ENCODE data around the gene TMEM119.
"Not testable (repeated sequence)": the region's sequence is repeated elsewhere in the genome, so short reads cannot be mapped to it uniquely, and the experiment has no call there.

Gene TMEM119

DNA sequence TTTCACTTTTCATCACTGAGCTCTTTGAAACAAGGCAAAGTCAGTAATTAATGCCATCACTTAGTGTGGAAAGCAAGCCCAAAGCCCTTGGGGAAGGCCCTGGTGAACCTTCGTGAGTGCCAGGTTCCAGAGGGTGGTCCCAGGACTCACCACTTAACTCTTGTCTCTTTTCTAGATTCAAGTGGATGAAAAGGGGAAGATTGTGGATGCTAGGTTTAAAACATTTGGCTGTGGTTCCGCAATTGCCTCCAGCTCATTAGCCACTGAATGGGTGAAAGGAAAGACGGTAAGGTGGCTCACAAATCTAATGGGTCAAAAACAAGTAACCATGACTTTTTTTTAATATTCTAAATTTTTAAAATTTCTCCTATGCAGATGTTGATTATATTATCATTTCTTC lies 32.7 kb downstream of the TMEM119 start:
- DNase-seq (ENCODE audit: low spot score), result no peak

DNA sequence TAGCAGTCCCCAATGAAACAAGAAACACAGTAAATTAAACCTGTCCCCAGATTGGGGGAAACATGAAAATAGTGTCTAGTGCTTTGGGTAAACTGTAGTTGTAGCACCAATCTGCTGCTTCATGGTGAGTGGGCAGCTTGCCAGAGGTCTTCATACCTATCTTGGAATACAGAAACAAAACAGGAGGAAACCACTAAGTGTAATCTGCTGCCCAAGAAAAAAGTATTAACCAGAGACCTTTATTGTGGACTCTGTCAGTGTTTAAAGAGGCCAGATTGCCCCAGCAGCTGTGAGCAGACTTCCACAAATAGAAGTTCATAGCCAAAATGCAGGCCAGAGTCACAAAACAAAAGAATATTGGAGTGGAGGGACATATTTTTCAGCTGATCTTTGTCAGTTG lies 33.2 kb downstream of the TMEM119 start:
- DNase-seq (ENCODE audit: low spot score), result no peak

DNA sequence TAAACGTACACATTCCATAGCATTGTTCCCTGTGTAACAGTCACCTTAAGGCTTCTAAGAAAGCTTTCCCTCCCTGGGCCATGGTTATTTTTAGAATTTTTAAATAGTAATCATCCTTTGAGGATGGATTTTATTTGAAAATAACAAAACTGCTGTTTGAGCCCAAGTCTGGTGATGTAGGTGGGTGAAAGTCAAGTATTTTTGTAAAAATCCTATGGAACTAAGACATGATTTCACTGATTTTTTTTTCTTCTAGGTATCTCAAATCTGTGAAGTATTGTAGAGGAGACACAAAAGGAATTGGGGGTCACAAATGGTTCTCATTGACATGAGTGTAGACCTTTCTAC lies 34.1 kb downstream of the TMEM119 start:
- DNase-seq (ENCODE audit: low spot score), result no peak

DNA sequence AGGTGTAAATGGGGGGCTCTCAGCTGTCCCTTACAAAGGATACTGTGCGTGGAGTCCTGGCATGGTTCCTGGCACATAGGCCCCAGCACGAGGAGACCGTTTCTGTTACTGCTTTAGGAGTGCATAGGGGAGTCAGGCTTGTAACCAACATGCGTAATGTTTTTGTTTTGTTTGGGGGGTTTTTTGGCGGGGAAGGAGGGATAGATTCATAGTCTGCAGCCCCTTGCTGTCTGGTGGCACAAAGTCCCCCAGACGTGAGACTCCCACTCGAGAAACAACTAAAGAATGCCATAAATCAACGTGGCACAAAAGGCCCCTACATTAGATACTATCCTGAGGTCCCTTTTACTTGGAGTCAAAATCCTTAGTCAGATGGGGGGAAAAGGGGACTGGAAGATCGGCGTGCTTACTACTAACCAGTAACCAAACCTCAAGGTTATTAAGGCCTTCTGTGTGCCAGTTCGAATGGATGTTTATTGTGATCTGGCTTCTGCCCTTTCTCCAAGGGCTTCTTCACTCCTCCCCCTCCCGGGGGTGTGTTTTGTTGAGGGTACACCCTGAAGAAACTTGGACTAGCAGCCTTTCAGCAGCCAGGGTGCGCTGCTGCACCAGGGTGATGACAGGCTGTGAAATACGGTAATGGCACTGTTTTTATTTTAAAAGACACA lies 34.6 kb downstream of the TMEM119 start:
- DNase-seq (ENCODE audit: low spot score), result peak; percentile 98

DNA sequence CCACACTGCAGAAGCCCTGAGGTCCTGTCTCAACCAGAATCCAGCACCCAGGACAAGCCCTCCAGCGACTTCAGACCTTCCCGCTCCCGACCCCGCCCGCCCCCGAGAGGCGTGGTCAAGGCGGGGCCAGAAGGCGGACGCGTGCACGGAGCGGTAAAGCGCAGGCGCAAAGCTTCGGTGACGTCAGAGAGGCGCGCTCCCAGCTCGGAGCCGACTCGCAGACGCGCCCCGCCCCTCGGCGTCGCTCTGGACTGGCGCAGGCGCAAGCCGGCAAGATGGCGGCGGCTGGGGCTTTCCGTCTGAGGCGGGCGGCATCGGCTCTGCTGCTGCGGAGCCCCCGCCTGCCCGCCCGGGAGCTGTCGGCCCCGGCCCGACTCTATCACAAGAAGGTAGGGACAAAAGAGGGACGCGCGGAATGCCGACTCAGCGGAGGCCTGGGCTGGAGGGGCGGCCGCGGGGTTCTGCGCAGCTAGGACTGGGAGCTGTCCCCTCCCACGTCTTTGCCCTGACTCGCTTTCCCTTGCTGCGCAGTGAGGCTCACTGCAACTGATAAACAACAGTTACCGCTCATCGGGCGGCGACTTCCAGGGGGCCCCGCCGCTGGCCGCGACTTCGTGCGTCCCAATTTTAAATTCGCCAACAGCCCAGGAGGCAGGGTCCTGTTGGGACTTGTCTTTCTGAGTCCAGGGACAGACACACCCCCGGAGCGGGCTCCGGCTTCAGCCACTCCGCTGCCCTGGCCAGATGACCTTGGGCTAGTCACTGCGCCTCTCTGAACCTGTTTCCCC lies 35.3 kb downstream of the TMEM119 start, which contains the start of gene ISCU:
Gene ISCU, plus strand, starts transcription at position 249 of the 788 bp plus-strand sequence. Its CDS starts 27 bp downstream, at position 276.
- DNase-seq (ENCODE audit: low spot score), result peak; percentile 98

DNA sequence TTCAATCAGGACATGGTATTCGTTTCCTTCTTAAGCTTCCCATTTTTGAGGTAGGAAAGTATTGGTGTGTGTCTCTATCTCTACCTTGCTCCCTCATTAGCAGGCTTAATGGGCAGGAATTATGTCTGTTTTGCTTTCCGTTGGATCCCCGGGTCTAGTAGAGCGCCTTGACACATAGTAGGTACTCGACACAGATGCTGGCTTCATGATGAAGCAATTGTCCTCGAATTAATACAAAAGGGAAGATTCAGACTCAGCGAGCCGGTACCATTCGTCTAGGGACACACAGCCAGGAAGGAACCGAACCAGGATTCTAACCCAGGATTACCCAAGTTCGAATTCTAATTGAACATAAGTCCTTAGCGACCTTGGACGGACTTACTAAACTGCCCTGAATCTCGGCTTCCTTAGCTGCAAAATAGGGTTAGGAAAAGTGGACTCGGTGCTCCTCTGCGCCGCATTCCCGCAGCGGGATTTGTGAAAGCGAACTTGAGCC lies 36.0 kb downstream of the TMEM119 start:
- no peak for DNase-seq (ENCODE audit: low spot score)

DNA sequence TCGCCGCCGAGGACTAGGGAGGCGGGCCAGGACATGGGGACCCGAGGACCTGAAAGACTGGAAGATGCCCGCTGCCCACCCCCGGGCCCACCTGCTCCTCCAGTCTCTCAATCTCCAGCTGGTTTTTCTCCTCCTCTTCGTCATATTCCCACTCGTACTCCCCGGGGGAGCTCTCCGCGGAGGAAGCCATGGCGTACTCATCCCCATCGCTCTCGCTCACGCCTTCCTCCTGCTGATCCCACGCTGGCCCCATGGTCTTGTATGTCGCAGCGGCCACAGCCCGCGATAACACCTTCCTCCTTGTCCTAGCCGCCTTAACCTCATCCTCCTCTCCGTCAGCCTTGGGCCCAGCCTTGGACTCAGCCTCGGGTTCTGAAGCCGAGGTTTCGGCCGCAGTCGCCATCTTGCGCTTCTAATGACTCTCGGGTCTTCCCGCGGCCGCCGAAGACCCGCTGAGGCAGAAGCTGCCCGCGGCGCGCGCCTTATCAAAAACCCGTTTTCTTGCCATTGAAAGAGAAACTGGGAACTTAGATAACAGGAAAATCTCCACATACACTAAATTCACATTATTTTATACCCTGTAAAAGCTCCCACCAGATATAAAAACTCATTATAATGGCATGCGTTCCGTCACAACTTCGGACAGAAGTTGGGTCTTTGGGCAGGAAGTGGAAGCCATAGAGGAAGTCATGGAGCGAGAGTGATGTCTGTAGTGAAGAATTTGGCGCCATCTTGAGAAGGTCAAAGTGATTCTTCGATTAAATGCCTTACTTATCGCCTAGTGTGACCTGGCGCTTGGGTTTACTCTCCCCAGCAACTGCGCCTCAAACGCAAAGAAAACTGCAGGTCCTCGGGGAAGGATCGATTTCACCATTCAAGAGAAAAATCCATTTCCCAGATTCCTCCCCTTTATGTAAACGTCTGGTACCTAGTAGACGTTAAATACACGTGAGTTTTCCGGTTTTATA lies 36.8 kb downstream of the TMEM119 start, which contains the start of gene SART3:
Gene SART3, minus strand, starts transcription at position 422 of the 968 bp plus-strand sequence. Its CDS starts 19 bp downstream, at position 403.
- peak; percentile 96 for DNase-seq (ENCODE audit: low spot score)

DNA sequence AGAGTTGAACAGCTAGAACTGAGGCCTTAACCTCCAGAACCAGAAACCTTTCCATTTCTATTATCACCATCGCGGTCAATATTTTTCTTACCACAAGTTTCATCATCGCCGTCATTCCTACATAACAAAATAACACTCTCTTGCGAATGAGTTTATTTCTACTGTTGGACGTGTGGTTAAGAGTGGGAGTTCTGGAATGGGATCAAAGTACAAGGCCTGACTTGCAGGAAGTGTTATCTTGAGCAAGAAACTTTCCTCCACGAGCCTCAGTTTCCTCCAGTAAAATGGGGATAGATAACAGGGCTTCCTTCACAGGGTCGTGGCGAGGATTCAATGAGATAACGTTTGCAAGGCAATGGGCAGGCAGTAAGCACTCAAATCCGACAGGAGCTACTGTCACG lies 37.6 kb downstream of the TMEM119 start:
- peak; percentile 52 for DNase-seq (ENCODE audit: low spot score)

DNA sequence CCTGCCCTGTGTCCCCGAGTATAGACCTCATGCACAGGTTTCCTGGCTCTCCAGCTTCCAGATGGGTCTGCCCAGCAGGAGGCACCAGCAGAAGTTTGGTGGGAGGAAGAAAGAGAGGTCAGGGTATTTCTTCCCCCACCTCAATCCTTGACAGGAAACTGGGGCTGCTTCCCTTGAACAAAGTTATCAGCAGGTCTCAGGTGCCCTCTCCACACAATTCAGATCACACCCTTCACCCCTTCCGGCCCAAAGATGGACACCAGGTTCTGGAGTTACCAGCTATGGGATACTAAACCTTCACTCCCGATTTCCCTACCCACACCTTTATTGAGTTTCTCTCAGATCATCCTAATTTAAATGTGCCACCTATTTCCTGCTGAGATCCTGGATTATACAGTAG lies 38.1 kb downstream of the TMEM119 start:
- peak; percentile 30 for DNase-seq (ENCODE audit: low spot score)

DNA sequence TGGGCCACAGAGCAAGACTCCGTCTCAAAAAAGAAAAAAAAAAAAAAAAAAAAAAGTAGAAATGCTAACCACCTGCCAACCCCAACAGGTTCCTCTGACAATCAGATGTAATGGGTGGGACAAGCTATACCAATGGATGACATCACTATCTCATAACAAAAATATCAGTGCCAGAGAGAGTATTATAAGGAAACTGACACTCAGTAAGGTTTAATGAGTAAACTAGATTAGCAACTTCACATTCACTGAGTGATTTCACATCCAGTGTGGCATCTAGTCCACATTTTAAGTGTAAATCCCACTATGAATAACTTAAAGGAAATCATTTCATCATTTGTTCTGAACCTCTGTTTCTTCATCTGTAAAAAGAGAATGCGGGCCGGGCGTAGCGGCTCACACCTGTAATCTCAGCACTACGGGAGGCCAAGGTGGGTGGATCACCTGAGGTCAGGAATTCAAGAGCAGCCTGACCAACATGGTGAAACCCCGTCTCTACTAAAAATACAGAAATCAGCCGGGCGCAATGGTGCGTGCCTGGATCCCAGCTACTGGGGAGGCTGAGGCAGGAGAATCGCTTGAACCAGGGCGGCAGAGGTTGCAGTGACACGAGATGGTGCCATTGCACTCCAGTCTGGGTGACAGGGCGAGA lies 38.8 kb downstream of the TMEM119 start:
- no peak for DNase-seq (ENCODE audit: low spot score)

DNA sequence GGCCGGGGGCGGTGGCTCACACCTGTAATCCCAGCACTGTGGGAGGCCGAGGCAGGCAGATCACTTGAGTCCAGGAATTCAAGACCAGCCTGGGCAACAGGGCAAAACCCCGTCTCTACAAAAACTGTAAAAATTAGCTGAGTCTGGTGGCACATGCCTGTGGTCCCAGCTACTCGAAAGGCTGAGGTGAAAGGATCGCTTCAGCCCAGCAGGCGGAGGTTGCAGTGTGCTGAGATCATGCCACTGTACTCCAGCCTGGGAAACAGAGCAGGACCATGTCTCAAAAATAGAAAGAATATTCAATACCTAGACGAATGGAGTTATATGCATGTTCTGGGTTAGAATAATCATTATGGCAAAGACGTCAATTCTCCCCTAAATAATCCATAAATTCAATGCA lies 42.5 kb downstream of the TMEM119 start:
- DNase-seq (ENCODE audit: low spot score), result not testable (repeated sequence)

DNA sequence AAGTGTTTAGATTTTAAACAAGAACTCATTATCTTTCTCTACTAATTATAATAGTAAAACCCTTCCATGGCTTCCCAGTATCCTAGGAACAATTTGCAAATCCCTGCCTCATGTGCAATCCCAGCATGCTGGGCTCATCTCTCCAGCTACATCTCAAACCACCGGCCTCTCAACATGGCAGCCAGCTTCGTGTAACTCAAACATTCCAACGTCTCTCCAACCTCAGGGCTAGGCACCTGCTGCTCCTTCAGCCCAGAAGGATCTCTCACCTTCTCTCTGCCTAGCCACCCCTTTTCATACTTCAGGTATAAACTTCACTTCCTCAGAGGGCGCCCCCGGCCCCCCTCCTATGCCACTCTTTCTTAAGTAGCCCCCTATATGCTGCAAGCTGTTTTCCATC lies 44.1 kb downstream of the TMEM119 start:
- DNase-seq (ENCODE audit: low spot score), result no peak

DNA sequence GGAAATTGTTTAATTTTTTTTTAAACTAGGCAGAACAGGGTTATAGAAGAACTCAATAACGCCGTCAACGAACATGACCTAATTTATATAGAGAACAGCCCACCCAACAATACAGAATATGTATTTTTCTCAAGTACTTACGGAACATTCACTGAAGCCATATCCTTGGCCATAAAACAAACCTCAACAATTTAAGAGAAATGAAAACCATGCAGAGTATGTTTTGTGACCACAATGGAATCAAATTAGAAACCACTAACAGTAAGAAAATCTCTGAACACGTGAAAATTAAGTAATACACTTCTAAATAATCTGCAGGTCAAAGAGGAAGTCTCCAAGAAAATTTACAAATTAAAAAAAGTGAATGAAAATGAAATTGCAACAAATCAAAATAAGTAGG lies 46.3 kb downstream of the TMEM119 start:
- no peak for DNase-seq (ENCODE audit: low spot score)

DNA sequence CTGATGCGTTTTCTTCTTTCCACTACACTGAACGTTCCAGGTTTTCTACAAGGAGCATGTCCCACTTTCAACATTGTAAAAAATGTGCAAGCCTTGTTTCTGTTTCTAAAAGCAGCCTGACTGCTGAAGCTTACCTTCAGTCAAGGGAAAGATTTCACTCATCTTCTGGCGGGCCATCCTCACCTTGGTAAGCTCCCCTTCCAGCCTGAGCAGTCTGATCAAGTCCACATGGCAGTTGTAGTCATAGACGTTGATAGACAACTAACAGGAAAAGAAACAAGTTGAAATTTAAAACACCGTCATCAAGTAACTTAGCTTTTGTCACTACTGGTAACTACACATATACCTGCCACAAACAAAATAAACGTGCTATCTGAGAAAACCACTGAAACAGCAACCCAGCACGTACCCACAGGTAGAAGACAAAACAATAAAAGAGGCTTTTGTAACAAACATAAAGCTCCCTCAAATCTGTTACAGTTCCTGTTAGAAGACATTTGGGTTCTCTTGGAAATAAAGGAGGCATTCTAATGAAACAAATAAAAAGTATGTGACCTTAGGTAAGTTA lies 48.8 kb downstream of the TMEM119 start:
- no peak for DNase-seq (ENCODE audit: low spot score)

DNA sequence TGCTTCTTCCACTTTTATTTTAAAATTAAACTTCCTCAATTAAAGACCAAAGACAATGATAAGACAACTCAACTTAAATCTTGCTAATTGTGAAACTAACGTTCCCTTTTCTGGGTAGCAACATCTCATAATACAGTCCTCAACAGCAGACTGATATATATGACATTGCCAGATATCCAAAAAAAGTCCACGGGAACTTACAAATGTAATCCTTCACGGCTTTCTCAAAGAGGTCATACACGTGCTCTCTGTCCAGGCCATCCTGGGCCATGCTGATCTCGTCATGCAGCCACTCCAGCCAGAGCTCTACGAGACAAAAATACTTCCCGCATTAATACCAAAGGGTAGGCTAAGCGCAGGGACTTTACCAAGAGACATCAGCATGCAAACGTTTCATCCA lies 50.2 kb downstream of the TMEM119 start:
- DNase-seq (ENCODE audit: low spot score), result no peak

DNA sequence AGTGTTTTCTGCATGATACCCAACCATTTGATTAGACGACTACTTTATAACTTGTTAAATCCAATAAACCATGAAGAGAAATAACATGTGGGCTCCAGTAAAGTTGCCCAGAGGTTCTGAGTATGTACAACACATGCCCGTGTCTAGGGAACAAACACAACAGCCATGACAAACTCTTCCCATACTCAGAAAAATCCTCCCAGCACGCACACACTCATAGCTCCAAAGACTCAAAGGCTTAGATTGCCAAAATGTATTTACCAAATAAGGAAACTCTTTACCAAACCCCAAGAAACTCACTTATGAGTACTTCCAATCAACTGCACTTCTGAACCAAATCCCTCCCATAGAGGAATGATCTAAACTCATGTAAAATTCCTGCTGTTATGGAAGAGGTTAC lies 54.2 kb downstream of the TMEM119 start:
- DNase-seq (ENCODE audit: low spot score), result no peak

DNA sequence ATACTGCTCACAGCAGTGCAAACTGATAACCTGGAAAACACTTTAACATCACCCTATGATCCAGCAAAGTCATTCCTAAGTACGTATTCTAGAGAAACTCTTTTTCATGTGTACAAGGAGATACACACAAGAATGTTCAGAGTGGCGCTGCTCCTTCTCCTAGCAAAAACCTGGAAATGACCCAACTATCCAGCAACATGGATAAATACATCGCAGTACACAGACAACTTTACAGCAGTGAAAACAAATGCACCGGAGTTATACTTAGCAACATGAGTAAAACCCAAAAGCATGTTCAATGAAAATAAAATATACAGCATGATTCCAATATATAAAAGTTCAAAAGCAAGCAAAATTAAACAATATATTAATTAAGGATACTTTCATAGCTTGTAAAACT lies 55.6 kb downstream of the TMEM119 start:
- DNase-seq (ENCODE audit: low spot score), result no peak
